Osteoblast (primary cell): ENCODE data around the gene PKIG. TPM values are rescaled to one million over a fixed set of nuclear protein-coding genes. Genes with fewer than 3 reads are reported as not detected.

Experiments
- DNase-seq: peaks from one replicate; pipeline ENCODE4 v3.0.0; 2011; ENCODE audit warnings: low spot score, mixed read lengths; ENCODE audit not compliant: insufficient read length; ENCODE audit errors: missing footprints
- H2AFZ ChIP-seq: 2 replicates; pipeline ENCODE4 v1.6.0; 2011; ENCODE audit warnings: mild to moderate bottlenecking, low read length
- H3K27ac ChIP-seq: 2 replicates; pipeline ENCODE4 v1.5.1; 2011; ENCODE audit warnings: mild to moderate bottlenecking, low read depth, low read length, moderate library complexity
- H3K27me3 ChIP-seq: 2 replicates; pipeline ENCODE4 v1.6.0; 2012; ENCODE audit warnings: mild to moderate bottlenecking, control low read depth, inconsistent platforms, low read length, moderate library complexity; ENCODE audit not compliant: insufficient read depth
- H3K36me3 ChIP-seq: 2 replicates; pipeline ENCODE4 v1.5.1; 2011; ENCODE audit warnings: mild to moderate bottlenecking, low read length, control low read depth, moderate library complexity; ENCODE audit not compliant: insufficient read depth
- H3K4me1 ChIP-seq: 2 replicates; pipeline ENCODE4 v1.5.1; 2011; ENCODE audit warnings: mild to moderate bottlenecking, low read length, control low read depth, moderate library complexity; ENCODE audit not compliant: insufficient read depth
- H3K4me2 ChIP-seq: 2 replicates; pipeline ENCODE4 v1.6.0; 2011; ENCODE audit warnings: mild to moderate bottlenecking, low read length; ENCODE audit not compliant: insufficient read depth
- H3K4me3 ChIP-seq: fragments of 200-600 bp; sonication (generic); 3 replicates; pipeline ENCODE4 v1.5.1; 2012; ENCODE audit warnings: mild to moderate bottlenecking, low read length, inconsistent platforms; ENCODE audit not compliant: insufficient read depth
- H3K79me2 ChIP-seq: 2 replicates; pipeline ENCODE4 v1.6.0; 2012; ENCODE audit warnings: mild to moderate bottlenecking, low read length, control low read depth, inconsistent platforms; ENCODE audit not compliant: insufficient read depth
- H3K9me3 ChIP-seq: 2 replicates; pipeline ENCODE4 v1.5.1; 2011; ENCODE audit warnings: low read depth, low read length, control low read depth
- H4K20me1 ChIP-seq: 2 replicates; pipeline ENCODE4 v1.6.0; 2012; ENCODE audit warnings: mild to moderate bottlenecking, low read length, control low read depth; ENCODE audit not compliant: insufficient read depth
- CTCF ChIP-seq: IDR thresholded peaks from 2 replicates; pipeline ENCODE4 v1.5.1; 2011; ENCODE audit warnings: mild to moderate bottlenecking, low read depth, low read length, moderate library complexity; ENCODE audit errors: extremely low read depth
- total RNA-seq: library from RNA; depleted of rRNA; stranded (reverse); fragments of >200 nt; gene quantifications from 2 replicates; pipeline ENCODE4 v1.2.3, GENCODE V29; 2012

Gene PKIG
- total RNA-seq, 1 donor, result 107 TPM

DNA sequence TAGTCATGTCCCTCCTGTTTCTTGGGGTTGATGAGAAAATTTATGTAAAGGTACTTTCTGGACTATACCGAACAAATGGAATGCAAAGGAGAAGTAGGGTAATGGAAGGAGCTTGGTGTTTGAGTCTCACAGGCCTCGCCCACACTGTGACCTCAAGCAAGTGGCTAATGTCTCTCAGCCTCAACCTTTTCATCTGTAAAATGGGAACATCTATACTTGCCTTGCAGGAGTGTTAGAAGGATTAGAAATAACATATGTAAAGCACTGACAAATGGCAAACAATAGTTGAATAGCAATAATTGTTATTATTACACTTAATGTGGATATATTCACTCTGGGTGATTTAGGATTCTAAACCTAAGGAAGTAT, 8.9 kb upstream of the PKIG start:
- no peak for TF ChIP-seq CTCF
- DNase-seq, result no peak
- no peaks in the 10 kb centered on the region for H3K27me3 ChIP-seq
- peak overlapping the region; percentile 99 for H3K27ac ChIP-seq
- H3K4me3 ChIP-seq, result no peak overlapping the region
- H4K20me1 ChIP-seq, result no peaks in the 10 kb centered on the region
- no peaks in the 10 kb centered on the region for H3K9me3 ChIP-seq
- H3K4me2 ChIP-seq, result peak overlapping the region; percentile 89
- H3K4me1 ChIP-seq, result peaks cover 25% of the 10 kb centered on the region
- no peak overlapping the region for H2AFZ ChIP-seq
- H3K36me3 ChIP-seq, result no peaks in the 10 kb centered on the region
- peaks cover 7% of the 10 kb centered on the region for H3K79me2 ChIP-seq

DNA sequence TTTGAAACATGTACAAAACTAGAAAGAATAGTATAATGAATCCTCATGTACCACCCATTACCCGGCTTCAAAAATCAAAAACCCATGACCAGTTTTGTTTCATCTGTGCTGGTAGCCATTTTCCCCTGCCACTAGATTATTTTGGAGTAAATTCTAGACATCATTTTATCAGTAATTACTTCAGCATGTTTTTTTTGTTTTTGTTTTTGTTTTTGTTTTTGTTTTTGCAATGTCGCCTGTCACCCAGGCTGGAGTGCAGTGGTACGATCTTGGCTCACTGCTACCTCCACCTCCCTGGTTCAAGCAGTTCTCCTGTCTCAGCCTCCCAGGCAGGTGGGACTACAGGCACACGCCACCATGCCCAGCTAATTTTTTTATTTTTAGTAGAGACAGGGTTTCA, 8.0 kb upstream of the PKIG start:
- Histone ChIP-seq H3K27ac (no peak overlapping the region), H3K79me2 (peaks cover 7% of the 10 kb centered on the region), H3K4me1 (peaks cover 28% of the 10 kb centered on the region), H3K36me3 (no peaks in the 10 kb centered on the region), H2AFZ (no peak overlapping the region), H3K4me2 (no peak overlapping the region), H3K4me3 (no peak overlapping the region), H4K20me1 (no peaks in the 10 kb centered on the region), H3K9me3 (no peaks in the 10 kb centered on the region), H3K27me3 (no peaks in the 10 kb centered on the region)
- no peak for DNase-seq
- TF ChIP-seq CTCF, result no peak

- no peak for DNase-seq
- no peaks in the 10 kb centered on the region for H4K20me1 ChIP-seq
- peak overlapping the region; percentile 96 for H3K27ac ChIP-seq
- peaks cover 6% of the 10 kb centered on the region for H3K79me2 ChIP-seq
- H3K4me2 ChIP-seq, result peak overlapping the region; percentile 62
- H3K4me3 ChIP-seq, result peak overlapping the region; percentile 34
- peak; percentile 64 for TF ChIP-seq CTCF
- peaks cover 45% of the 10 kb centered on the region for H3K4me1 ChIP-seq
- no peaks in the 10 kb centered on the region for H3K36me3 ChIP-seq
- H3K9me3 ChIP-seq, result no peaks in the 10 kb centered on the region
- H3K27me3 ChIP-seq, result no peaks in the 10 kb centered on the region
- no peak overlapping the region for H2AFZ ChIP-seq
These were observed 6.1 kb upstream of the PKIG start for GRCh38 chr20:44576297-44576696.

DNA sequence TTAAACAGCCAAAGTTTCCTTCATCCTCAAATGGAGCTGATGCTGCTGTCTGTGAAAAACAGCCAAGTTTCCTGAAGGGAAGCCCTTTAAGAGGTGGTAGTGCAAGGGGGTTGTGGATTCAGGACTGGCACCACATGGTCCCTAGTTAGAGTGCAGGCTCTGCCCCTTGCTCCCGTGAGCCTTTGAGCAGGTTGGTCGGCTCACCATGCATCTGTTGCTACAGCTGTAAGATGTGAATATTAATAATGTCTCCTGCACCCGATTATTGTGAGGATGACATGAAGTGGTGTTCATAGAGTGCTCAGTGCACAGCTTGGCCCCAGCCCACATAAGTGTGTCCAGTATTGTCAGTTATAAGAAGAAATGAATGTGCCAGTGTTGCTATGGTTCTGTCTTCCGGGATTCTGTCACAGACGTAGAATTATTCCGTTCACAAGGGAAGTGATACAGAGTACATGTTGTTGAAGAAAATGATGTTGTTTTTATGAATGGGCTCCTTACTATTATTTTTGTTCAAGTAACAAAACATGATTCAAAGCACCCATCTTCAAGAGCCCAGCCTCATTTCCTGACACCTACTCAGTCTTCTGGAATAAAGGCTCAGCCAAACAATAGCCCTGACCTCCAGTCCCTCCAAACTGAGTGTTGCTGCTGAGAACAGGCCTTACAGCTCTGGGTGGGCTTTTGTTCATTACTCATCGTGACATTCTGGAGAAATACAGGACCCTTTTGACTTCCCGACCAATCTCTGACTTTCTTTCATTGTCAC, 2.9 kb upstream of the PKIG start:
- Histone ChIP-seq H3K4me2 (peak overlapping the region; percentile 6), H3K4me3 (no peak overlapping the region), H4K20me1 (no peaks in the 10 kb centered on the region), H3K79me2 (peaks cover 20% of the 10 kb centered on the region), H3K4me1 (peaks cover 47% of the 10 kb centered on the region), H3K27me3 (no peaks in the 10 kb centered on the region), H3K9me3 (no peaks in the 10 kb centered on the region), H2AFZ (peak overlapping the region; percentile 13), H3K27ac (peak overlapping the region; percentile 45), H3K36me3 (no peaks in the 10 kb centered on the region)
- DNase-seq, result peak; percentile 71
- TF ChIP-seq CTCF, result no peak
